Small intestine (tissue), 7 donors: ENCODE results near the gene EML4. TPM values are rescaled to one million over a fixed set of nuclear protein-coding genes. Genes with fewer than 3 reads are reported as not detected.
"Not testable (repeated sequence)": the region's sequence is repeated elsewhere in the genome, so short reads cannot be mapped to it uniquely, and the experiment has no call there.

Experiments
- DNase-seq, 2 donors: peaks; one replicate each; pipeline versions ENCODE4 v3.0.0 to v3.0.0-alpha.2; 2013
- FAIRE-seq: peaks from 2 replicates; lab custom pipeline; 2012; peaks lifted over from hg19 to GRCh38; lab: Jason Lieb, UNC
- H3K27ac ChIP-seq, 3 donors: one replicate each; pipeline ENCODE4 v1.5.1; 2013; ENCODE audit warnings: low read length in 2 of 3, mild to moderate bottlenecking in 2 of 3, control low read depth in 1 of 3, inconsistent platforms in 1 of 3, low read depth in 1 of 3, moderate library complexity in 1 of 3
- H3K27me3 ChIP-seq, 3 donors: one replicate each; pipeline ENCODE4 v1.6.1; 2013; ENCODE audit warnings: low read length in 3 of 3, inconsistent platforms in 1 of 3; ENCODE audit not compliant: control insufficient read depth in 3 of 3, insufficient read depth in 3 of 3
- H3K36me3 ChIP-seq, 3 donors: one replicate each; pipeline ENCODE4 v1.6.1; 2013; ENCODE audit warnings: low read length in 3 of 3, inconsistent platforms in 1 of 3, low read depth in 1 of 3, mild to moderate bottlenecking in 1 of 3, moderate library complexity in 1 of 3; ENCODE audit not compliant: control insufficient read depth in 3 of 3, insufficient read depth in 2 of 3
- H3K4me1 ChIP-seq, 3 donors: one replicate each; pipeline ENCODE4 v1.6.1; 2013; ENCODE audit warnings: low read length in 2 of 3, inconsistent platforms in 1 of 3, low read depth in 1 of 3, mild to moderate bottlenecking in 1 of 3, moderate library complexity in 1 of 3; ENCODE audit not compliant: control insufficient read depth in 3 of 3, insufficient read depth in 2 of 3
- H3K4me3 ChIP-seq, 3 donors: one replicate each; pipeline ENCODE4 v1.5.1; 2013; ENCODE audit warnings: low read length in 3 of 3, control low read depth in 1 of 3, inconsistent platforms in 1 of 3, low read depth in 1 of 3, mild to moderate bottlenecking in 1 of 3, moderate library complexity in 1 of 3
- H3K9me3 ChIP-seq, 2 donors: one replicate each; pipeline ENCODE4 v1.6.1; 2013; ENCODE audit warnings: low read depth in 1 of 2, low read length in 1 of 2; ENCODE audit not compliant: control insufficient read depth in 2 of 2, insufficient read depth in 1 of 2
- WGBS, 3 donors: extraction: QIAGEN DNeasy Blood & Tissue Kit; methylation state at CpG; one replicate each; pipeline ENCODE4 v1.1.7; 2013; 5-methylcytosine and 5-hydroxymethylcytosine counted together
- polyA plus RNA-seq, 4 donors: library from polyadenylated mRNA; stranded (reverse) in 3 of 4; unstranded in 1 of 4; fragments of 200-250 nt in 3 of 4; fragments of 120-200 nt in 1 of 4; gene quantifications; one replicate each; pipeline versions ENCODE4 v1.2.1 to v1.2.3, GENCODE V29; 2013
- donor health status: healthy with polysubstance abuse.
- donor health status: control.
- donor health status: control.
- donor health status: Bipolar disorder and iron deficiency.
- donor health status: healthy.

The EML4 gene
- polyA plus RNA-seq, 4 donors, result 30.0 to 132 (median 33.3) TPM

DNA sequence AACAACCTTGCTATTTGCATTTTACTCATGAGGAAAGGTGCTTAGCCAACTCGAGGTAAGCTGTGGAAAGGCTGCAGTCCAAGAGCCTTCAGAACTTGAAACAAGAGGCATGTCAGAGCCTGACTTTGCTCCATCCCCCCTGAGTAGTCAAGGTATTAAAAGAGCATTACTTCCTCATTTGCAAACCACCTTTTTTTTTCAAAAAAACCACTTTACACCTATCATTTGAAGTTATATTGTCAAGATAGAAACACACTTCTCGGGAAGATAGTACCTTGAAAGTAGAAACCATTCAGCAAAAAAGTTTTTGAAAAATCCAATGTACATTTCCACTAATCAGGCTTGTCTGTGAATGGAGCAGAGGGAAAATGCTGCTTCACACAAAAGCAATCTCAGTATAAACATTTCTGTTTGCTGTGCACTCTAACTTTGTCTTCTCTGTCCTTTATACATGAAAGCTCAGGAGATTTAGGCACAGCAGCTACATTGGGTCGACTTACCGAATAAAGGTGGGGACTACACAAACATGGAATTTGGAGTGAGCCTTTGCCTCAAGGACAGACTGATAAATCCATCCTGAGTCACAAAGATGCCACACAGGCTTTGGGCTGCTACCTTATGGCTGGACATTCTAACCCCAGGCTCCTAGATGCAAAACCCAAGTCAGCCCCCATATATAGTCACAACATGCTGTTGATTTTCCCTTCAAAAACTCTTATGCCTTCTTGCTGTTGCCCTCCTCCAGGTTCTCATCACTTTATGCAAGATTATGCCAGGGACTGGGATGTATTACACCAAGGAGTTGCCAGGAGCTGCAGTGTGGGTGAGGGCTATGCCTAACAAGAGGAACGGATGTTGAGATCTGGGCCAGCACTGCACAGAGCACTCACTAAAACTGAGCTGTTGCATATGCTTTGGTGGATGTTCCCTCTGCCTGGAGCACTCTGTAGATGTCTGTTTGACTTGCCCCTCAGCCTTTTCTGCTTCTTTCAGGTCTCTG is 41.4 kb upstream of the EML4 start:
- no peaks in the 10 kb centered on the region for H3K36me3 ChIP-seq
- no peak overlapping the region for H3K4me3 ChIP-seq
- 24 to 49% (median 31%) methylated on average over 5 of the region's 5 CpGs for WGBS, 3 donors
- peaks cover 0 to 34% (median 14%) of the 10 kb centered on the region in 3 donors for H3K4me1 ChIP-seq
- DNase-seq (peak in 1 of 2 donors; percentile 32), FAIRE-seq (no peak)
- H3K27ac ChIP-seq, result peak overlapping the region in 2 of 3 donors; percentile 51 to 82
- no peaks in the 10 kb centered on the region for H3K9me3 ChIP-seq
- no peaks in the 10 kb centered on the region for H3K27me3 ChIP-seq

DNA sequence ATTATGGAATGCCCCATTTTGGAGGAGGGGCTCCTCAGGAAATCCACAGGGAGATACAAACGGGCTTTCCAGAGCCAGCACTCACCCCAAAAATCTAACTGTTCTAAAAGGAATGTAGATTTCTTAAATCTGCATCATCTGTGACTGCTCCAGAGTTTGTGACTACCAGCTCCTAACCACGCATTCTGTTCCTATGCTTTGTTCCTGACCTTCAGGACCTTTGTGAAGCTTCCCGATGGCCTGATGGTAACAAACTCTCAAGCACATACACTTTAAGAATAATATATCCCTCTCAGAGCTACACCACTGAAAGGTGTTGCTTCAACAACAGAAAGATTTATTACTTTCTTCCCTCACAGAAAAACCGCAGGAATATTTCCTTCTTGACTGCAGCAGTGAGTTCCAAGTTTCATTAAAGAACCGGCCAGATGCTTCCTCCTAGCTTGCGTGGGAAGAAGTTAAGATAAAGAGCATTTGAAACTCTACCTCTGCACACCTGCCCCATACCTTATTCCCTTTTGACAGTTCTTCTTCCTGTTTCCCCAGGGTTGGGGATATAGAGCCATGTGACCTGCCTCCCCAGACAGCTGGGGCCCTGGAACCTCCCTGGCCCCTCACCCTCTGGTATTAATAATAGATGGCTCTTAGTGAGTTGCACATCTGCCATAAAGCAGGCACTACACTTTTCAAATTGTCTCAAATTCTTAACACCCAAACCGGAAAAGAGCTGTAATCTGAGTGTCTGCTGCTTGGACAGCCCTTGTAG is 40.2 kb upstream of the EML4 start:
- 14 to 33% (median 29%) methylated on average over 7 of the region's 7 CpGs for WGBS, 3 donors
- FAIRE-seq (no peak), DNase-seq (peak in 1 of 2 donors; percentile 50)
- Histone ChIP-seq H3K27ac (peak overlapping the region in 1 of 3 donors; percentile 67), H3K27me3 (no peaks in the 10 kb centered on the region), H3K9me3 (no peaks in the 10 kb centered on the region), H3K36me3 (no peaks in the 10 kb centered on the region), H3K4me3 (no peak overlapping the region), H3K4me1 (peaks cover 2 to 41% (median 21%) of the 10 kb centered on the region in 3 donors)

DNA sequence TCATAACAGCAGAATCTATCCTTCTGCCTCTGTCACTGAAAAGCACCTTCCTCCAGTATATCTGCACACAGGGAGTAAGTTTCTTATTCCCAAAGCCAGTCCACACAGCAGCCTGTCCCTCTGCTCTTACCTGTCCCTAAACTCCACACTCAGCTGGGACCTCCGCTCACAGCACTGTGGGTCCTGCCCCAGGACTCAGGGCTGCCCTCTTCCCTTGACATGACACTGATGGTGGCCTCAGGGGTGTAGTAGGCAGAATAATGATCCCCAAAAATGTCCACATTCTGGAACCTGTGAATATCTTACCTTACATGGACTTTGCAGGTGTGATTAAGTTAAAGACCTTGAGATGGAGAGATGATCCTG is 39.7 kb upstream of the EML4 start:
- Histone ChIP-seq H3K27ac (peak overlapping the region in 1 of 3 donors; percentile 67), H3K4me3 (no peak overlapping the region), H3K36me3 (no peaks in the 10 kb centered on the region), H3K9me3 (no peaks in the 10 kb centered on the region), H3K4me1 (peaks cover 2 to 41% (median 21%) of the 10 kb centered on the region in 3 donors), H3K27me3 (no peaks in the 10 kb centered on the region)
- WGBS, 3 donors, result 99 to 100% (median 100%) methylated on average over 1 of the region's 1 CpG
- DNase-seq (no peak), FAIRE-seq (no peak)

DNA sequence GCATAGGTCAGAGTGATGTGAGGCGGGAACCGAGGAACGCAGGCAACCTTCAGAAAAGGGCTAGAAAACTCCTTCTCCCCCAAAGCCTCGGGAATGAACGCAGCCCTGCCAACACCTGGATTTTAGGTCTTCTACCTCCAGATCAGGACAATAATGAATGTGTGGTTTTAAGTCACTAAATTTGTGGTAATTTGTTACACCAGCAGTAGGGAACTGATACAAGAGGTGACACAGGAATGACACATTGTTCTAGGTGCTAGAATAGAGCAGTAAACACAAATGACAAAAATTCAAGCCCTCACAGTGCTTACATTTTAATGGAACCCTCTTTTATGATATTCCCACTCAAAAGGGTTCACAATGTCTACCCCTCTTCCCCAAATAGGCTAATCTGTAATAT is 39.2 kb upstream of the EML4 start:
- H3K4me1 ChIP-seq, result peaks cover 2 to 41% (median 21%) of the 10 kb centered on the region in 3 donors
- FAIRE-seq, result no peak

DNA sequence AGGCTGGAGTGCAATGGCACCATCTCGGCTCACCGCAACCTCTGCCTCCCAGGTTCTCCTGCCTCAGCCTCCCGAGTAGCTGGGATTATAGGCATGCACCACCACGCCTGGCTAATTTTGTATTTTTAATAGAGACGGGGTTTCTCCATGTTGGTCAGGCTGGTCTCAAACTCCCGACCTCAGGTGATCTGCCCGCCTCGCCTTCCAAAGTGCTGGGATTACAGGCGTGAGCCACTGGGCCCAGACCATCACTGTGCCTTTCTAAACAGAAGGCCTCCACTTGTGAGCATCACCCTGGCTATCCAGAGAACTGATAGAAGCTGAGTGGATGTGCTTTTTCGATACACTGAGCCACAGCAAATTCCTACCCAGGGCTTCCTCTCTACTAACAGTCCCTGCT is 38.3 kb upstream of the EML4 start:
- peaks cover 2 to 38% (median 21%) of the 10 kb centered on the region in 3 donors for H3K4me1 ChIP-seq
- H3K27me3 ChIP-seq, DNase-seq, H3K9me3 ChIP-seq, H3K36me3 ChIP-seq, H3K4me3 ChIP-seq, H3K27ac ChIP-seq, FAIRE-seq: not testable (repeated sequence)
- WGBS, 3 donors, result 97 to 98% (median 98%) methylated on average over 9 to 10 of the region's 10 CpGs

More for the DNA sequence above, 39.2 kb upstream of the EML4 start:
- no peaks in the 10 kb centered on the region for H3K36me3 ChIP-seq
- DNase-seq, result no peak
- no peaks in the 10 kb centered on the region for H3K27me3 ChIP-seq
- H3K9me3 ChIP-seq, result no peaks in the 10 kb centered on the region
- H3K27ac ChIP-seq, result no peak overlapping the region
- 95 to 99% (median 96%) methylated on average over 5 of the region's 5 CpGs for WGBS, 3 donors
- H3K4me3 ChIP-seq, result no peak overlapping the region

GRCh38 chr2:42132191-42132965 is 36.8 kb upstream of the EML4 start:
- no peaks in the 10 kb centered on the region for H3K27me3 ChIP-seq
- peak overlapping the region in 2 of 3 donors; percentile 85 to 86 for H3K27ac ChIP-seq
- no peaks in the 10 kb centered on the region for H3K9me3 ChIP-seq
- WGBS, 3 donors, result 54 to 59% (median 58%) methylated on average over 8 of the region's 8 CpGs
- DNase-seq (no peak), FAIRE-seq (no peak)
- no peak overlapping the region for H3K4me3 ChIP-seq
- H3K36me3 ChIP-seq, result no peaks in the 10 kb centered on the region
- H3K4me1 ChIP-seq, result peaks cover 2 to 31% (median 23%) of the 10 kb centered on the region in 3 donors

GRCh38 chr2:42132966-42133641 is 36.0 kb upstream of the EML4 start:
- Histone ChIP-seq H3K36me3 (no peaks in the 10 kb centered on the region), H3K27me3 (no peaks in the 10 kb centered on the region), H3K4me3 (no peak overlapping the region), H3K9me3 (no peaks in the 10 kb centered on the region), H3K27ac (peak overlapping the region in 2 of 3 donors; percentile 85 to 86), H3K4me1 (peaks cover 2 to 26% (median 25%) of the 10 kb centered on the region in 3 donors)
- DNase-seq (peak; percentile 80 to 92), FAIRE-seq (no peak)
- WGBS, 3 donors, result 4 to 8% (median 4%) methylated on average over 17 of the region's 17 CpGs
